Osteoblast (primary cell): Measurements from ENCODE around the gene PPY. TPM values are rescaled to one million over a fixed set of nuclear protein-coding genes. Genes with fewer than 3 reads are reported as not detected.

Experiments
- DNase-seq: peaks from one replicate; pipeline ENCODE4 v3.0.0; 2011; ENCODE audit warnings: low spot score, mixed read lengths; ENCODE audit not compliant: insufficient read length; ENCODE audit errors: missing footprints
- H2AFZ ChIP-seq: 2 replicates; pipeline ENCODE4 v1.6.0; 2011; ENCODE audit warnings: mild to moderate bottlenecking, low read length
- H3K27ac ChIP-seq: 2 replicates; pipeline ENCODE4 v1.5.1; 2011; ENCODE audit warnings: mild to moderate bottlenecking, low read depth, low read length, moderate library complexity
- H3K27me3 ChIP-seq: 2 replicates; pipeline ENCODE4 v1.6.0; 2012; ENCODE audit warnings: mild to moderate bottlenecking, control low read depth, inconsistent platforms, low read length, moderate library complexity; ENCODE audit not compliant: insufficient read depth
- H3K36me3 ChIP-seq: 2 replicates; pipeline ENCODE4 v1.5.1; 2011; ENCODE audit warnings: mild to moderate bottlenecking, low read length, control low read depth, moderate library complexity; ENCODE audit not compliant: insufficient read depth
- H3K4me1 ChIP-seq: 2 replicates; pipeline ENCODE4 v1.5.1; 2011; ENCODE audit warnings: mild to moderate bottlenecking, low read length, control low read depth, moderate library complexity; ENCODE audit not compliant: insufficient read depth
- H3K4me2 ChIP-seq: 2 replicates; pipeline ENCODE4 v1.6.0; 2011; ENCODE audit warnings: mild to moderate bottlenecking, low read length; ENCODE audit not compliant: insufficient read depth
- H3K4me3 ChIP-seq: fragments of 200-600 bp; sonication (generic); 3 replicates; pipeline ENCODE4 v1.5.1; 2012; ENCODE audit warnings: mild to moderate bottlenecking, low read length, inconsistent platforms; ENCODE audit not compliant: insufficient read depth
- H3K79me2 ChIP-seq: 2 replicates; pipeline ENCODE4 v1.6.0; 2012; ENCODE audit warnings: mild to moderate bottlenecking, low read length, control low read depth, inconsistent platforms; ENCODE audit not compliant: insufficient read depth
- H3K9me3 ChIP-seq: 2 replicates; pipeline ENCODE4 v1.5.1; 2011; ENCODE audit warnings: low read depth, low read length, control low read depth
- H4K20me1 ChIP-seq: 2 replicates; pipeline ENCODE4 v1.6.0; 2012; ENCODE audit warnings: mild to moderate bottlenecking, low read length, control low read depth; ENCODE audit not compliant: insufficient read depth
- total RNA-seq: library from RNA; depleted of rRNA; stranded (reverse); fragments of >200 nt; gene quantifications from 2 replicates; pipeline ENCODE4 v1.2.3, GENCODE V29; 2012
- TF ChIP-seq, protein P1 (sequence below): IDR thresholded peaks from 2 replicates; pipeline ENCODE4 v1.5.1; 2011; ENCODE audit warnings: mild to moderate bottlenecking, low read depth, low read length, moderate library complexity; ENCODE audit errors: extremely low read depth

PPY gene
- total RNA-seq, 1 donor: not detected

DNA sequence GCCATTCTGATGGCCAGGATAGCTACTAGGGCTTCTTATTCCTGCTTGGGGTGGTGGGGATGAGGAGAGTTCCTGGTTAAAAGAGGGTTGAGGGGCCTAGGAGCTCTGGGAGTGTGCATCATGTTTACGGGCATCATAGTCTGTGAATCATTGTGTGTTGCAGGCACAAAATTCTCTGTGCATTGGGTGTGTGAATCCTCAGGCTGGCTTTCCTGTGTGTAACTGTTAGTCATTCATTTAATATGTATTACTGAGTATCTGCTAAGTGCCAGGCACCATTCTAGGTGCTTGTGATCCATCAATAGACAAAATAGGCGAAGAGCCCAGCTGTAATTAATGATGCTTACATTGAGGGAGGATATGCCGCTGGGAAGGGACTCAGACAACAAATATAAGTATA is 5.8 kb downstream of the PPY start:
- H3K36me3 ChIP-seq: no peaks in the 10 kb centered on the region
- H3K27ac ChIP-seq: no peak overlapping the region
- no peak overlapping the region for H3K4me3 ChIP-seq
- peaks cover 6% of the 10 kb centered on the region for H3K27me3 ChIP-seq
- H3K9me3 ChIP-seq: no peaks in the 10 kb centered on the region
- TF ChIP-seq, protein P1, sequence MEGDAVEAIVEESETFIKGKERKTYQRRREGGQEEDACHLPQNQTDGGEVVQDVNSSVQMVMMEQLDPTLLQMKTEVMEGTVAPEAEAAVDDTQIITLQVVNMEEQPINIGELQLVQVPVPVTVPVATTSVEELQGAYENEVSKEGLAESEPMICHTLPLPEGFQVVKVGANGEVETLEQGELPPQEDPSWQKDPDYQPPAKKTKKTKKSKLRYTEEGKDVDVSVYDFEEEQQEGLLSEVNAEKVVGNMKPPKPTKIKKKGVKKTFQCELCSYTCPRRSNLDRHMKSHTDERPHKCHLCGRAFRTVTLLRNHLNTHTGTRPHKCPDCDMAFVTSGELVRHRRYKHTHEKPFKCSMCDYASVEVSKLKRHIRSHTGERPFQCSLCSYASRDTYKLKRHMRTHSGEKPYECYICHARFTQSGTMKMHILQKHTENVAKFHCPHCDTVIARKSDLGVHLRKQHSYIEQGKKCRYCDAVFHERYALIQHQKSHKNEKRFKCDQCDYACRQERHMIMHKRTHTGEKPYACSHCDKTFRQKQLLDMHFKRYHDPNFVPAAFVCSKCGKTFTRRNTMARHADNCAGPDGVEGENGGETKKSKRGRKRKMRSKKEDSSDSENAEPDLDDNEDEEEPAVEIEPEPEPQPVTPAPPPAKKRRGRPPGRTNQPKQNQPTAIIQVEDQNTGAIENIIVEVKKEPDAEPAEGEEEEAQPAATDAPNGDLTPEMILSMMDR: no peak
- H3K4me1 ChIP-seq: no peaks in the 10 kb centered on the region
- no peaks in the 10 kb centered on the region for H4K20me1 ChIP-seq
- no peak overlapping the region for H2AFZ ChIP-seq
- no peak for DNase-seq
- H3K4me2 ChIP-seq: no peak overlapping the region
- H3K79me2 ChIP-seq: no peaks in the 10 kb centered on the region

- H3K4me2 ChIP-seq: no peak overlapping the region
- no peak overlapping the region for H3K27ac ChIP-seq
Observed at GRCh38 chr17:43935926-43936261, 6.4 kb downstream of the PPY start.

DNA sequence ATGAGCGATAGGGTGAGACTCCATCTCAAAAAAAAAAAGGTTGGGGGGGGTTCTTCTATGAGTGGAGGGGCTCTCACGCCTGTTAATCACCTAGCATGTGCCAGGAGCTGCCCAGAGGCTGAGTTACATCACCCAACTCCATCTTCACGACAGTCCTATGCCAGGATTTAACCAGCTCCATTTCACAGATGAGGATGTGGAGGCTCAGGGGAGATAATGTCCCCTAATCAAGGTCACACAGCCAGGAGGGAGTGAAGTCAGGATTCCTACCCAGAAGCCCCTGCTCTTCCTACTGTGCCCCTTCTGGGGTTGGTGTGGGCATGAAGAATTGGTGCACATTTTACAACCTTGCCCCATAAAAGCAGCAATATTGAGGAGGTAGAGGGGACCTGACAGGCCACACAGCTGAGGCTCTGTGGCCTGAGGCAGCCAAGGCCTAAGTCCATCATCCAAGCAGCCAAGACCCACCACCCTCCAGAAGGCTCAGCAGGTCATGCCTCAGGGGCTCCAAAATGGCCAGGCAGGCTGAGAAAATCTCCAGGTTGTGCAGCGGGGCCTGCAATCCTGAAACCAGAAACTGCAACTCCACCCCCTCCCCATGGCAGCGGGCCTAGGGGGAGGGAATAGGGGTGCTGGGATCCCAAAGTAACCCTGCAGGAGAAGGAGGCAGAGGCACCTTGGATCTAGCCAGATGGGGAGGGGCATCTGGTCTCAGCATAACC is 6.9 kb downstream of the PPY start:
- DNase-seq: no peak
- Histone ChIP-seq H3K9me3 (no peaks in the 10 kb centered on the region), H3K27me3 (peaks cover 10% of the 10 kb centered on the region), H3K4me1 (no peaks in the 10 kb centered on the region), H3K79me2 (no peaks in the 10 kb centered on the region), H4K20me1 (no peaks in the 10 kb centered on the region), H3K4me3 (no peak overlapping the region), H3K4me2 (no peak overlapping the region), H3K27ac (no peak overlapping the region), H2AFZ (no peak overlapping the region), H3K36me3 (no peaks in the 10 kb centered on the region)
- TF ChIP-seq, protein P1: no peak

More at GRCh38 chr17:43935926-43936261, 6.4 kb downstream of the PPY start:
- Histone ChIP-seq H3K79me2 (no peaks in the 10 kb centered on the region), H3K4me1 (no peaks in the 10 kb centered on the region), H3K27me3 (peaks cover 10% of the 10 kb centered on the region), H3K4me3 (no peak overlapping the region), H3K9me3 (no peaks in the 10 kb centered on the region), H3K36me3 (no peaks in the 10 kb centered on the region), H4K20me1 (no peaks in the 10 kb centered on the region), H2AFZ (no peak overlapping the region)
- DNase-seq: no peak
- TF ChIP-seq, protein P1: no peak

DNA sequence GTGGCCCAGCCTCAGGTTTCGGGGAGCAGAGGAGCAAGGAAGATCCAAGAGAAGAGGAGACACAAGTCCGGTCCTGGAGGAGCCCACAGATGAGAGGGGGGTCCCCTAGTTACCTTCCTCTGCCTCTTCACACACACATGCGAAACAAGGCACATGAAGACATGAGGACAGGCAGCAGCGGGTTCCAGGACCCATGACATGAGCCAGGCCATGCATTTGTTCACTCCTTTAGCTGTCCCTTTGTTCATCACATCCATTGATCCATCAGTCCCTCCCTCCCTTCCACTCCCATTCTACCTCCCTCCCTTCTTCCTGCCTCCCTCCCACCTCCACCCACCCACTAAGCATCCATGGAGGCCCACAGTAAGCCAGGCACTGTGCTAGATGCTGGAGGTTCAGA is 9.4 kb downstream of the PPY start:
- H3K4me1 ChIP-seq: no peaks in the 10 kb centered on the region
- H3K36me3 ChIP-seq: no peaks in the 10 kb centered on the region
- DNase-seq: no peak
- peaks cover 28% of the 10 kb centered on the region for H3K27me3 ChIP-seq
- H3K4me2 ChIP-seq: no peak overlapping the region
- no peak overlapping the region for H2AFZ ChIP-seq
- H4K20me1 ChIP-seq: no peaks in the 10 kb centered on the region
- no peak overlapping the region for H3K27ac ChIP-seq
- H3K9me3 ChIP-seq: no peaks in the 10 kb centered on the region
- no peak overlapping the region for H3K4me3 ChIP-seq
- TF ChIP-seq, protein P1: no peak
- no peaks in the 10 kb centered on the region for H3K79me2 ChIP-seq
